ENCODE measurements around the gene CEP43. TPM values are rescaled to one million over a fixed set of nuclear protein-coding genes. Genes with fewer than 3 reads are reported as not detected.
"Not testable (repeated sequence)": the region's sequence is repeated elsewhere in the genome, so short reads cannot be mapped to it uniquely, and the experiment has no call there.

Gene CEP43
- total RNA-seq = 25.3 TPM
- polyA plus RNA-seq = 15.8 TPM
- long read RNA-seq, donor 1, partial matches to known transcripts = 0 of 4 reads
- long read RNA-seq, donor 1, other reads (novel, unspliced or antisense) = 0 of 4 reads
- long read RNA-seq, donor 2 = 0 reads
- long read RNA-seq, donor 3, full-length matches to known transcripts = 9 of 9 reads
- long read RNA-seq, donor 3, partial matches to known transcripts = 0 of 9 reads
- long read RNA-seq, donor 3, other reads (novel, unspliced or antisense) = 0 of 9 reads
- long read RNA-seq, donor 4, full-length matches to known transcripts = 4 of 4 reads
- long read RNA-seq, donor 4, partial matches to known transcripts = 0 of 4 reads
- long read RNA-seq, donor 4, other reads (novel, unspliced or antisense) = 0 of 4 reads
- long read RNA-seq, donor 5, transcript FGFR1OP-201 (12 exons, 1,484 nt) = major isoform, 8 of 35 reads
- long read RNA-seq, donor 5, partial matches to known transcripts = 26 of 35 reads
- long read RNA-seq, donor 5, other reads (novel, unspliced or antisense) = 0 of 35 reads
- long read RNA-seq, donor 6, full-length matches to known transcripts = 7 of 7 reads
- long read RNA-seq, donor 6, partial matches to known transcripts = 0 of 7 reads
- long read RNA-seq, donor 6, other reads (novel, unspliced or antisense) = 0 of 7 reads
- long read RNA-seq, donor 7, partial matches to known transcripts = 0 of 4 reads
- long read RNA-seq, donor 7, other reads (novel, unspliced or antisense) = 0 of 4 reads
- long read RNA-seq, donor 8 = 0 reads
- long read RNA-seq, donor 9, full-length matches to known transcripts = 7 of 7 reads
- long read RNA-seq, donor 9, partial matches to known transcripts = 0 of 7 reads
- long read RNA-seq, donor 9, other reads (novel, unspliced or antisense) = 0 of 7 reads
- long read RNA-seq, donor 10, full-length matches to known transcripts = 4 of 4 reads
- long read RNA-seq, donor 10, partial matches to known transcripts = 0 of 4 reads
- long read RNA-seq, donor 10, other reads (novel, unspliced or antisense) = 0 of 4 reads

GRCh38 chr6:166999145-166999883 is at the start of gene CEP43:
TSS of gene CEP43 (plus strand) at chr6:166999397. CDS start at chr6:166999413, 16 bp downstream.
- H3K27me3 ChIP-seq (ENCODE audit: control insufficient read depth in 2 of 2, insufficient read depth in 1 of 2, low read length in 1 of 2) = no peaks in the 10 kb centered on the region
- DNase-seq (ENCODE audit: low read depth in 6 of 9, low spot score in 9 of 9) = peak; percentile 65 to 95 (median 88)
- peak within 1 kb of the TSS; percentile 91 to 93 for H3K4me3 ChIP-seq (ENCODE audit: low read length in 2 of 2)
- peaks cover 0 to 25% of the 10 kb centered on the region in 2 donors for H3K36me3 ChIP-seq (ENCODE audit: control insufficient read depth in 2 of 2, insufficient read depth in 2 of 2, low read length in 1 of 2)
- H3K9me3 ChIP-seq (ENCODE audit: control insufficient read depth in 2 of 2, insufficient read depth in 1 of 2, low read length in 1 of 2) = no peaks in the 10 kb centered on the region
- WGBS = under 1% methylated on average over 93 of the region's 93 CpGs
- H3K4me1 ChIP-seq (ENCODE audit: control insufficient read depth in 2 of 2, insufficient read depth in 2 of 2, low read length in 2 of 2) = peaks cover 9 to 15% of the 10 kb centered on the region in 2 donors
- peak within 1 kb of the TSS; percentile 62 to 68 for H3K27ac ChIP-seq (ENCODE audit: low read depth in 1 of 2, low read length in 1 of 2)

DNA sequence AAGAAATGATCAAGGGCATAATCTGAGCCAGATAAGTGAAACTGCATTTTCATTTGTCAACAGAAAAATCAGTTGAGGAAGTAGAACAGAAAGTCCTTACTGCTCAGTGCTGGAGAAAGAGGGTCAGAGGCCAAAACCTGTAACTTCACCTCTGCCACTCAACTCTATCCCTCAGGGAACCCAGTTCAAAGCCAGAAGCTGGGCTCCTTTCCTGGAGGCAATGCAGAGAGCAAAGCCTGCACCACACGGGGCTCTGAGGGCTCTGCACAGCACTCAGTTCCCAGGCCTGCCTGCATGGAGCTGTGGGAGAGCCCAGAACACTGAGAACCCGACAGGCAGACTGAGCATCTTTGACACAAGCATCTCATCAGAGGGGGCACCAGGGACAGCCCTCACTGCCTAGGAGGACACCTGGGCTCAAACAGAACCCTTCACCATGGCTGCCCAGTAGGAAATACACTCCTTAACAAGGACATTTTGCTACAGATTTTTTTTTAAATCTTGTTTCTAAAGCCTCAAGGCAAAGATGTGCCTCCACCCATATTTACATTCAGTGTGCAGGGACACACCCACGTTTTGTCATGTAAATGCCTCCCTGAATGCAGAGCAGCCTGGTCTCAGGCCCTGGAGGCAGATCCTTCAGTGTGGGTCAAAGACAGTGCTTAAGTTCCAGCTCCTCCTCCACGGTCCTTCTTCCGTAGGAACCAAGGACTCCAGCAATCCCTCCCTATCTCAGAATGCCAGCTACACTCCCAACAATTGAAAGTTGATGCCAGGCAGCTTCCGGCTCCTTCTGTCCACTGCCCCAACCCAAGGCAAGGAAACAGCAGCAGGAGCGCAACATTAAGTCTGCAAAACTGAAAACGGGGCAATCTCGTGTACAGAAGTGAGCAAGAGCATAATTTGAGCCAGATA is 49.4 kb upstream of the CEP43 start:
- DNase-seq (ENCODE audit: low read depth in 6 of 9, low spot score in 9 of 9) = no peak

GRCh38 chr6:166950443-166950821 is 48.8 kb upstream of the CEP43 start:
- no peak overlapping the region for H3K4me3 ChIP-seq (ENCODE audit: low read length in 2 of 2)
- H3K36me3 ChIP-seq (ENCODE audit: control insufficient read depth in 2 of 2, insufficient read depth in 2 of 2, low read length in 1 of 2) = peaks cover 15 to 43% of the 10 kb centered on the region in 2 donors
- H3K9me3 ChIP-seq (ENCODE audit: control insufficient read depth in 2 of 2, insufficient read depth in 1 of 2, low read length in 1 of 2) = no peaks in the 10 kb centered on the region
- peaks cover 0 to 1% of the 10 kb centered on the region in 2 donors for H3K27me3 ChIP-seq (ENCODE audit: control insufficient read depth in 2 of 2, insufficient read depth in 1 of 2, low read length in 1 of 2)
- DNase-seq (ENCODE audit: low read depth in 6 of 9, low spot score in 9 of 9) = peak in 1 of 9 donors; percentile 29
- peak overlapping the region; percentile 68 to 73 for H3K27ac ChIP-seq (ENCODE audit: low read depth in 1 of 2, low read length in 1 of 2)
- peaks cover 14 to 56% of the 10 kb centered on the region in 2 donors for H3K4me1 ChIP-seq (ENCODE audit: control insufficient read depth in 2 of 2, insufficient read depth in 2 of 2, low read length in 2 of 2)
- 96% methylated on average over 10 of the region's 10 CpGs for WGBS

More for the DNA sequence above, 49.4 kb upstream of the CEP43 start:
- 93% methylated on average over 9 of the region's 9 CpGs for WGBS
- H3K36me3 ChIP-seq (ENCODE audit: control insufficient read depth in 2 of 2, insufficient read depth in 2 of 2, low read length in 1 of 2) = peaks cover 15 to 43% of the 10 kb centered on the region in 2 donors
- peaks cover 9 to 53% of the 10 kb centered on the region in 2 donors for H3K4me1 ChIP-seq (ENCODE audit: control insufficient read depth in 2 of 2, insufficient read depth in 2 of 2, low read length in 2 of 2)
- H3K9me3 ChIP-seq (ENCODE audit: control insufficient read depth in 2 of 2, insufficient read depth in 1 of 2, low read length in 1 of 2) = no peaks in the 10 kb centered on the region
- H3K4me3 ChIP-seq (ENCODE audit: low read length in 2 of 2) = no peak overlapping the region
- no peaks in the 10 kb centered on the region for H3K27me3 ChIP-seq (ENCODE audit: control insufficient read depth in 2 of 2, insufficient read depth in 1 of 2, low read length in 1 of 2)
- H3K27ac ChIP-seq (ENCODE audit: low read depth in 1 of 2, low read length in 1 of 2) = peak overlapping the region; percentile 0 to 73

- H3K27me3 ChIP-seq (ENCODE audit: control insufficient read depth in 2 of 2, insufficient read depth in 1 of 2, low read length in 1 of 2); H3K4me3 ChIP-seq (ENCODE audit: low read length in 2 of 2); H3K9me3 ChIP-seq (ENCODE audit: control insufficient read depth in 2 of 2, insufficient read depth in 1 of 2, low read length in 1 of 2): not testable (repeated sequence)
- H3K4me1 ChIP-seq (ENCODE audit: control insufficient read depth in 2 of 2, insufficient read depth in 2 of 2, low read length in 2 of 2) = peaks cover 16 to 57% of the 10 kb centered on the region in 2 donors
- peaks cover 10 to 39% of the 10 kb centered on the region in 2 donors for H3K36me3 ChIP-seq (ENCODE audit: control insufficient read depth in 2 of 2, insufficient read depth in 2 of 2, low read length in 1 of 2)
- peak overlapping the region; percentile 68 to 73 for H3K27ac ChIP-seq (ENCODE audit: low read depth in 1 of 2, low read length in 1 of 2)
- peak in 4 of 9 donors; percentile 47 to 84 (median 65) for DNase-seq (ENCODE audit: low read depth in 6 of 9, low spot score in 9 of 9)
- WGBS = 67% methylated on average over 17 of the region's 17 CpGs
These were observed 48.1 kb upstream of the CEP43 start for GRCh38 chr6:166950892-166951669.

GRCh38 chr6:166951670-166952060 is 47.5 kb upstream of the CEP43 start:
- H3K27ac ChIP-seq (ENCODE audit: low read depth in 1 of 2, low read length in 1 of 2) = peak overlapping the region in 1 of 2 donors; percentile 73
- 91% methylated on average over 3 of the region's 3 CpGs for WGBS
- H3K36me3 ChIP-seq (ENCODE audit: control insufficient read depth in 2 of 2, insufficient read depth in 2 of 2, low read length in 1 of 2) = peaks cover 7 to 34% of the 10 kb centered on the region in 2 donors

GRCh38 chr6:166952121-166952520 is 47.1 kb upstream of the CEP43 start:
- Histone ChIP-seq H3K9me3 (ENCODE audit: control insufficient read depth in 2 of 2, insufficient read depth in 1 of 2, low read length in 1 of 2) (no peaks in the 10 kb centered on the region), H3K36me3 (ENCODE audit: control insufficient read depth in 2 of 2, insufficient read depth in 2 of 2, low read length in 1 of 2) (peaks cover 7 to 30% of the 10 kb centered on the region in 2 donors), H3K4me3 (ENCODE audit: low read length in 2 of 2) (no peak overlapping the region), H3K4me1 (ENCODE audit: control insufficient read depth in 2 of 2, insufficient read depth in 2 of 2, low read length in 2 of 2) (peaks cover 16 to 62% of the 10 kb centered on the region in 2 donors), H3K27me3 (ENCODE audit: control insufficient read depth in 2 of 2, insufficient read depth in 1 of 2, low read length in 1 of 2) (peaks cover 0 to 2% of the 10 kb centered on the region in 2 donors), H3K27ac (ENCODE audit: low read depth in 1 of 2, low read length in 1 of 2) (peak overlapping the region in 1 of 2 donors; percentile 46)
- WGBS = 95% methylated on average over 12 of the region's 12 CpGs
- DNase-seq (ENCODE audit: low read depth in 6 of 9, low spot score in 9 of 9) = no peak

More at GRCh38 chr6:166951670-166952060, 47.5 kb upstream of the CEP43 start:
- no peak for DNase-seq (ENCODE audit: low read depth in 6 of 9, low spot score in 9 of 9)
- Histone ChIP-seq H3K4me1 (ENCODE audit: control insufficient read depth in 2 of 2, insufficient read depth in 2 of 2, low read length in 2 of 2) (peaks cover 16 to 58% of the 10 kb centered on the region in 2 donors), H3K27me3 (ENCODE audit: control insufficient read depth in 2 of 2, insufficient read depth in 1 of 2, low read length in 1 of 2) (peaks cover 0 to 2% of the 10 kb centered on the region in 2 donors), H3K9me3 (ENCODE audit: control insufficient read depth in 2 of 2, insufficient read depth in 1 of 2, low read length in 1 of 2) (no peaks in the 10 kb centered on the region), H3K4me3 (ENCODE audit: low read length in 2 of 2) (no peak overlapping the region)

GRCh38 chr6:166952567-166953486 is 46.4 kb upstream of the CEP43 start:
- H3K36me3 ChIP-seq (ENCODE audit: control insufficient read depth in 2 of 2, insufficient read depth in 2 of 2, low read length in 1 of 2) = peaks cover 3 to 24% of the 10 kb centered on the region in 2 donors
- H3K4me1 ChIP-seq (ENCODE audit: control insufficient read depth in 2 of 2, insufficient read depth in 2 of 2, low read length in 2 of 2) = peaks cover 22 to 69% of the 10 kb centered on the region in 2 donors
- peak overlapping the region; percentile 0 to 60 for H3K27ac ChIP-seq (ENCODE audit: low read depth in 1 of 2, low read length in 1 of 2)
- H3K9me3 ChIP-seq (ENCODE audit: control insufficient read depth in 2 of 2, insufficient read depth in 1 of 2, low read length in 1 of 2) = no peaks in the 10 kb centered on the region
- no peak overlapping the region for H3K4me3 ChIP-seq (ENCODE audit: low read length in 2 of 2)
- 89% methylated on average over 17 of the region's 17 CpGs for WGBS
- H3K27me3 ChIP-seq (ENCODE audit: control insufficient read depth in 2 of 2, insufficient read depth in 1 of 2, low read length in 1 of 2) = peaks cover 0 to 2% of the 10 kb centered on the region in 2 donors
- peak in 1 of 9 donors; percentile 61 for DNase-seq (ENCODE audit: low read depth in 6 of 9, low spot score in 9 of 9)

Data from thymus (tissue), 14 donors.